Measurements from ENCODE around the gene QSER1. TPM values are rescaled to one million over a fixed set of nuclear protein-coding genes. Genes with fewer than 3 reads are reported as not detected.

Gene QSER1
- total RNA-seq, 1 experiment from 2014 or later = 54.8 TPM

GRCh38 chr11:32893343-32894148 is 935 bp downstream of the QSER1 start:
- CTCF ChIA-PET = interaction anchor here (1.4 kb wide), 1 partner anchor 16 kb away, joined by 3 read pairs; no protein-coding TSS in a partner anchor
- H3K4me1 Mint-ChIP-seq (ENCODE audit: low read depth, unreplicated experiment) = peaks cover 13% of the 10 kb centered on the region
- no TSS peak for BruUV-seq (replicated peaks)
- peak overlapping the region; percentile 91 for H3K27ac Mint-ChIP-seq (ENCODE audit: unreplicated experiment)
- DNase-seq = peak; percentile 70
- peak; percentile 25 for TF ChIP-seq CTCF (IDR thresholded peaks at IDR 0.05; ENCODE audit: unreplicated experiment)
- no peaks in the 10 kb centered on the region for H3K27me3 Mint-ChIP-seq (ENCODE audit: unreplicated experiment)
- peak overlapping the region; percentile 95 for H3K4me3 Mint-ChIP-seq (ENCODE audit: low read depth, unreplicated experiment)
- H3K9me3 Mint-ChIP-seq (ENCODE audit: low read depth, unreplicated experiment) = no peaks in the 10 kb centered on the region
- peaks cover 28% of the 10 kb centered on the region for H3K36me3 Mint-ChIP-seq (ENCODE audit: insufficient read depth, unreplicated experiment)
- intact Hi-C loops (cut with micrococcal nuclease; ENCODE audit: unreplicated experiment) = loop anchor here (5.0 to 10.0 kb wide), 2 partner anchors 71 to 171 kb away; no protein-coding TSS in a partner anchor

- DNase-seq = peak; percentile 54
- Mint-ChIP-seq H3K27ac (ENCODE audit: unreplicated experiment) (peak overlapping the region; percentile 91), H3K4me3 (ENCODE audit: low read depth, unreplicated experiment) (peak overlapping the region; percentile 95), H3K36me3 (ENCODE audit: insufficient read depth, unreplicated experiment) (peaks cover 28% of the 10 kb centered on the region), H3K27me3 (ENCODE audit: unreplicated experiment) (no peaks in the 10 kb centered on the region), H3K9me3 (ENCODE audit: low read depth, unreplicated experiment) (no peaks in the 10 kb centered on the region), H3K4me1 (ENCODE audit: low read depth, unreplicated experiment) (peaks cover 16% of the 10 kb centered on the region)
- TSS peak; percentile 38 for BruUV-seq (replicated peaks)
- intact Hi-C loops (cut with micrococcal nuclease; ENCODE audit: unreplicated experiment) = loop anchor here (5.0 to 10.0 kb wide), 2 partner anchors 72 to 171 kb away; no protein-coding TSS in a partner anchor
- no peak for TF ChIP-seq CTCF (IDR thresholded peaks at IDR 0.05; ENCODE audit: unreplicated experiment)
- CTCF ChIA-PET = interaction anchor here (0.6 to 1.0 kb wide), 3 partner anchors 102 to 1788 kb away, joined by 3 to 4 read pairs (median 3); no protein-coding TSS in a partner anchor
These were observed 1.7 kb downstream of the QSER1 start for GRCh38 chr11:32894149-32894827.

- Mint-ChIP-seq H3K27me3 (ENCODE audit: unreplicated experiment) (no peaks in the 10 kb centered on the region), H3K27ac (ENCODE audit: unreplicated experiment) (no peak overlapping the region), H3K9me3 (ENCODE audit: low read depth, unreplicated experiment) (no peaks in the 10 kb centered on the region), H3K36me3 (ENCODE audit: insufficient read depth, unreplicated experiment) (peaks cover 28% of the 10 kb centered on the region), H3K4me3 (ENCODE audit: low read depth, unreplicated experiment) (peak overlapping the region; percentile 95), H3K4me1 (ENCODE audit: low read depth, unreplicated experiment) (peaks cover 23% of the 10 kb centered on the region)
- CTCF ChIA-PET = interaction anchor here (0.7 to 1.0 kb wide), 2 partner anchors 103 to 1788 kb away, joined by 3 read pairs; no protein-coding TSS in a partner anchor
- BruUV-seq (replicated peaks) = no TSS peak
- no peak for DNase-seq
- TF ChIP-seq CTCF (IDR thresholded peaks at IDR 0.05; ENCODE audit: unreplicated experiment) = no peak
- intact Hi-C loops (cut with micrococcal nuclease; ENCODE audit: unreplicated experiment) = loop anchor here (5.0 to 10.0 kb wide), 2 partner anchors 73 to 170 kb away; no protein-coding TSS in a partner anchor
These were observed 2.3 kb downstream of the QSER1 start for GRCh38 chr11:32894921-32895320.

- H3K27ac Mint-ChIP-seq (ENCODE audit: unreplicated experiment) = no peak overlapping the region
- H3K4me1 Mint-ChIP-seq (ENCODE audit: low read depth, unreplicated experiment) = peaks cover 26% of the 10 kb centered on the region
- intact Hi-C loops (cut with micrococcal nuclease; ENCODE audit: unreplicated experiment) = loop anchor here (10.0 kb wide), 1 partner anchor 169 kb away; no protein-coding TSS in a partner anchor
- no peak for TF ChIP-seq CTCF (IDR thresholded peaks at IDR 0.05; ENCODE audit: unreplicated experiment)
- peaks cover 28% of the 10 kb centered on the region for H3K36me3 Mint-ChIP-seq (ENCODE audit: insufficient read depth, unreplicated experiment)
- H3K4me3 Mint-ChIP-seq (ENCODE audit: low read depth, unreplicated experiment) = peak overlapping the region; percentile 28
- no peak for DNase-seq
- CTCF ChIA-PET = interaction anchor here (0.6 kb wide), 1 partner anchor 22 kb away, joined by 6 read pairs; no protein-coding TSS in a partner anchor
- no peaks in the 10 kb centered on the region for H3K27me3 Mint-ChIP-seq (ENCODE audit: unreplicated experiment)
- no TSS peak for BruUV-seq (replicated peaks)
- H3K9me3 Mint-ChIP-seq (ENCODE audit: low read depth, unreplicated experiment) = no peaks in the 10 kb centered on the region
These were observed 2.9 kb downstream of the QSER1 start for GRCh38 chr11:32895471-32895870.
